Mesothelial cell of epicardium (in vitro differentiated cells): ENCODE measurements around the gene TDRD9. TPM values are rescaled to one million over a fixed set of nuclear protein-coding genes. Genes with fewer than 3 reads are reported as not detected.

Source experiments
- DNase-seq, 2 experiments: peaks; one replicate each; pipeline ENCODE4 v3.0.0; 2021; ENCODE audit warnings: low spot score in 2 of 2; ENCODE audit not compliant: unreplicated experiment in 2 of 2
- H3K27ac Mint-ChIP-seq: 2 replicates; pipeline ENCODE4 v1.8.0; 2021; ENCODE audit warnings: mixed read lengths
- H3K27me3 Mint-ChIP-seq: 2 replicates; pipeline ENCODE4 v1.8.0; 2021; ENCODE audit warnings: low read depth, mixed read lengths
- H3K36me3 Mint-ChIP-seq: 2 replicates; pipeline ENCODE4 v1.8.0; 2021; ENCODE audit warnings: mixed read lengths
- H3K4me1 Mint-ChIP-seq: 2 replicates; pipeline ENCODE4 v1.8.0; 2021; ENCODE audit warnings: mixed read lengths
- H3K4me3 Mint-ChIP-seq: 2 replicates; pipeline ENCODE4 v1.8.0; 2021; ENCODE audit warnings: mild to moderate bottlenecking, moderate library complexity, mixed read lengths
- H3K9me3 Mint-ChIP-seq: 2 replicates; pipeline ENCODE4 v1.8.0; 2021; ENCODE audit warnings: mixed read lengths
- CTCF ChIP-seq: fragments of 200-600 bp; sonication (generic); IDR thresholded peaks from one replicate; pipeline ENCODE4 v1.5.0; 2021; ENCODE audit warnings: antibody characterized with exemption; ENCODE audit not compliant: unreplicated experiment
- total RNA-seq: library from RNA; stranded (reverse); gene quantifications from 3 replicates; pipeline ENCODE4 v1.2.1, GENCODE V29; 2021

TDRD9 gene
- total RNA-seq, 1 donor from 2014 or later, result not detected

- Mint-ChIP-seq H3K36me3 (no peaks in the 10 kb centered on the region), H3K27ac (no peak overlapping the region), H3K27me3 (no peaks in the 10 kb centered on the region), H3K9me3 (no peaks in the 10 kb centered on the region), H3K4me1 (peaks cover 16% of the 10 kb centered on the region), H3K4me3 (no peak overlapping the region)
- no peak for DNase-seq
- no peak for TF ChIP-seq CTCF
Observed at GRCh38 chr14:103881268-103882201, 46.7 kb upstream of the TDRD9 start.

- H3K27me3 Mint-ChIP-seq, result no peaks in the 10 kb centered on the region
- TF ChIP-seq CTCF, result no peak
- H3K36me3 Mint-ChIP-seq, result no peaks in the 10 kb centered on the region
- H3K4me1 Mint-ChIP-seq, result peaks cover 17% of the 10 kb centered on the region
- H3K4me3 Mint-ChIP-seq, result no peak overlapping the region
- no peak overlapping the region for H3K27ac Mint-ChIP-seq
- no peak for DNase-seq
- no peaks in the 10 kb centered on the region for H3K9me3 Mint-ChIP-seq
Observed at GRCh38 chr14:103882503-103883262, 45.6 kb upstream of the TDRD9 start.

- no peaks in the 10 kb centered on the region for H3K36me3 Mint-ChIP-seq
- H3K4me3 Mint-ChIP-seq, result no peak overlapping the region
- no peaks in the 10 kb centered on the region for H3K27me3 Mint-ChIP-seq
- no peak overlapping the region for H3K27ac Mint-ChIP-seq
- no peak for DNase-seq
- no peaks in the 10 kb centered on the region for H3K9me3 Mint-ChIP-seq
- H3K4me1 Mint-ChIP-seq, result peaks cover 17% of the 10 kb centered on the region
- TF ChIP-seq CTCF, result no peak
Observed at GRCh38 chr14:103883263-103883523, 45.1 kb upstream of the TDRD9 start.

GRCh38 chr14:103884854-103885253 is 43.4 kb upstream of the TDRD9 start:
- Mint-ChIP-seq H3K4me3 (no peak overlapping the region), H3K27ac (no peak overlapping the region), H3K27me3 (no peaks in the 10 kb centered on the region), H3K36me3 (no peaks in the 10 kb centered on the region), H3K4me1 (peaks cover 17% of the 10 kb centered on the region), H3K9me3 (no peaks in the 10 kb centered on the region)
- DNase-seq, result no peak
- no peak for TF ChIP-seq CTCF

- no peaks in the 10 kb centered on the region for H3K9me3 Mint-ChIP-seq
- H3K4me3 Mint-ChIP-seq, result no peak overlapping the region
- H3K27ac Mint-ChIP-seq, result no peak overlapping the region
- H3K4me1 Mint-ChIP-seq, result peaks cover 14% of the 10 kb centered on the region
- H3K27me3 Mint-ChIP-seq, result no peaks in the 10 kb centered on the region
- no peaks in the 10 kb centered on the region for H3K36me3 Mint-ChIP-seq
- no peak for DNase-seq
- TF ChIP-seq CTCF, result no peak
Observed at GRCh38 chr14:103885509-103885932, 42.7 kb upstream of the TDRD9 start.
